Type B pancreatic cell (in vitro differentiated cells): ENCODE results near the gene PARVA. TPM values are rescaled to one million over a fixed set of nuclear protein-coding genes. Genes with fewer than 3 reads are reported as not detected.
A peak's percentile ranks its signal among the peaks of the same experiment; 100 is the strongest.
"Not testable (repeated sequence)": the region's sequence is repeated elsewhere in the genome, so short reads cannot be mapped to it uniquely, and the experiment has no call there.

Experiments used
- DNase-seq: peaks from one replicate; pipeline ENCODE4 v3.0.0; 2021; ENCODE audit warnings: mixed read lengths; ENCODE audit not compliant: unreplicated experiment; ENCODE audit errors: extremely low spot score
- H3K27ac Mint-ChIP-seq: 2 replicates; pipeline ENCODE4 v1.8.0; 2021; ENCODE audit warnings: mild to moderate bottlenecking, mixed read lengths
- H3K27me3 Mint-ChIP-seq: 2 replicates; pipeline ENCODE4 v1.8.0; 2021; ENCODE audit warnings: mixed read lengths
- H3K36me3 Mint-ChIP-seq: 2 replicates; pipeline ENCODE4 v1.8.0; 2021; ENCODE audit warnings: mixed read lengths
- H3K4me1 Mint-ChIP-seq: one replicate; pipeline ENCODE4 v1.8.0; 2021; ENCODE audit warnings: mixed read lengths; ENCODE audit not compliant: unreplicated experiment
- H3K4me3 Mint-ChIP-seq: 2 replicates; pipeline ENCODE4 v1.8.0; 2021; ENCODE audit warnings: mild to moderate bottlenecking, mixed read lengths
- H3K9me3 Mint-ChIP-seq: 2 replicates; pipeline ENCODE4 v1.8.0; 2021; ENCODE audit warnings: mixed read lengths
- total RNA-seq: library from RNA; stranded (reverse); gene quantifications from 2 replicates; pipeline ENCODE4 v1.2.1, GENCODE V29; 2021; ENCODE audit warnings: low replicate concordance
- TF ChIP-seq, protein P1 (sequence below): fragments of 200-600 bp; sonication (generic); conservative IDR thresholded peaks from 2 replicates; pipeline ENCODE4 v1.5.0; 2021; ENCODE audit warnings: antibody characterized with exemption, mild to moderate bottlenecking

The PARVA gene
- total RNA-seq, 1 donor from 2014 or later, result 49.4 TPM

DNA sequence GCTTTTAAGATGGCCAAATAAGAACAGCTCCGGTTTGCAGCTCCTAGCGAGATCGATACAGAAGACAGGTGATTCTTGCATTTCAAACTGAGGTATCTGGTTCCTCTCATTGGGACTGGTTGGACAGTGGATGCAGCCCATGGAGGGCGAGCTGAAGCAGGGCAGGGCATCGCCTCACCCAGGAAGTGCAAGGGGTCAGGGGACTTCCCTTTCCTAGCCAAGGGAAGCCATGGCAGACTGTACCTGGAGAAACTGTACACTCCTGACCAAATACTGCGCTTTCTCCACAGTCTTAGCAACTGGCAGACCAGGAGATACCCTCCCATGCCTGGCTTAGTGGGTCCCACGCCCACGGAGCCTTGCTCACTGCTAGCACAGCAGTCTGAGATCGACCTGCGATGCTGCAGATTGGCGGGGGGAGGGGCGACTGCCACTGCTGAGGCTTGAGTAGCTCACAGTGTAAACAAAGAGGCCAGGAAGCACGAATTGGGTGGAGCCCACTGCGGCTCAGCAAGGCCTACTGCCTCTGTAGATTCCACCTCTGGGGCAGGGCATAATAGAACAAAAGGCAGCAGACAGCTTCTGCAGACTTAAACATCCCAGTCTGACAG is 11.3 kb upstream of the PARVA start:
- not testable (repeated sequence) for H3K36me3 Mint-ChIP-seq, H3K9me3 Mint-ChIP-seq, H3K4me3 Mint-ChIP-seq, H3K27ac Mint-ChIP-seq, H3K27me3 Mint-ChIP-seq, DNase-seq
- H3K4me1 Mint-ChIP-seq, result peaks cover 27% of the 10 kb centered on the region
- TF ChIP-seq, protein P1, sequence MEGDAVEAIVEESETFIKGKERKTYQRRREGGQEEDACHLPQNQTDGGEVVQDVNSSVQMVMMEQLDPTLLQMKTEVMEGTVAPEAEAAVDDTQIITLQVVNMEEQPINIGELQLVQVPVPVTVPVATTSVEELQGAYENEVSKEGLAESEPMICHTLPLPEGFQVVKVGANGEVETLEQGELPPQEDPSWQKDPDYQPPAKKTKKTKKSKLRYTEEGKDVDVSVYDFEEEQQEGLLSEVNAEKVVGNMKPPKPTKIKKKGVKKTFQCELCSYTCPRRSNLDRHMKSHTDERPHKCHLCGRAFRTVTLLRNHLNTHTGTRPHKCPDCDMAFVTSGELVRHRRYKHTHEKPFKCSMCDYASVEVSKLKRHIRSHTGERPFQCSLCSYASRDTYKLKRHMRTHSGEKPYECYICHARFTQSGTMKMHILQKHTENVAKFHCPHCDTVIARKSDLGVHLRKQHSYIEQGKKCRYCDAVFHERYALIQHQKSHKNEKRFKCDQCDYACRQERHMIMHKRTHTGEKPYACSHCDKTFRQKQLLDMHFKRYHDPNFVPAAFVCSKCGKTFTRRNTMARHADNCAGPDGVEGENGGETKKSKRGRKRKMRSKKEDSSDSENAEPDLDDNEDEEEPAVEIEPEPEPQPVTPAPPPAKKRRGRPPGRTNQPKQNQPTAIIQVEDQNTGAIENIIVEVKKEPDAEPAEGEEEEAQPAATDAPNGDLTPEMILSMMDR, result peak; percentile 17

DNA sequence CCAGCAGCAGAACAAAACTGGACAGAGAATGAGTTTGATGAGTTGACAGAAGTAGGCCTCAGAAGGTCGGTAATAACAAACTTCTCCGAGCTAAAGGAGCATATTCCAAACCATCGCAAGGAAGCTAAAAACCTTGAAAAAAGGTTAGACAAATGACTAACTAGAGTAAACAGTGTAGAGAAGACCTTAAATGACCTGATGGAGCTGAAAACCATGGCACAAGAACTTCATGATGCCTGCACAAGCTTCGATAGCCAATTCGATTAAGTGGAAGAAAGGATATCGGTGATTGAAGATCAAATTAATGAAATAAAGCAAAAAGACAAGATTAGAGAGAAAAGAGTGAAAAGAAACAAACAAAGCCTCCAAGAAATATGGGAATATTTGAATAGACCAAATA is 10.3 kb upstream of the PARVA start:
- not testable (repeated sequence) for H3K27ac Mint-ChIP-seq, H3K36me3 Mint-ChIP-seq, H3K9me3 Mint-ChIP-seq, H3K4me3 Mint-ChIP-seq, H3K27me3 Mint-ChIP-seq, DNase-seq
- peaks cover 17% of the 10 kb centered on the region for H3K4me1 Mint-ChIP-seq

DNA sequence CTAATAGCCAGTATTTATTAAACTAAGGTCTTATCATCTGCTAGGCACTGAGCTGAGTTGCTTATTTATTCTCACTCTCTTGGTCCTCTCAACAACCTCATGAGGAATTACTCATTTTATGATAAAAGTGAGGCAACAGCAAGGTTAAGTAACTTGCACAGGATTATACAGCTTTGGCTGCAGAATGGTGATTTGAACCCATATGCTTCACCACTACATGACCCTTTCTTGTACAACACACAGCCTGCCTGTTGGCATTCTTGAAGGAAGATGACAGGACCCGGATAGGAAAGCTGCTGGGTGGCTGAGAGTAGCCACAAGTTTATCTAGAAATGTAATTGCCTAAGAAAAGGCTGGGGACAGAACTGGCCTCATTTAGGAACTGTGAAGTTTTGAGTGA is 5.3 kb upstream of the PARVA start:
- Mint-ChIP-seq H3K36me3 (no peaks in the 10 kb centered on the region), H3K9me3 (peaks cover 5% of the 10 kb centered on the region)
- no peak for DNase-seq

DNA sequence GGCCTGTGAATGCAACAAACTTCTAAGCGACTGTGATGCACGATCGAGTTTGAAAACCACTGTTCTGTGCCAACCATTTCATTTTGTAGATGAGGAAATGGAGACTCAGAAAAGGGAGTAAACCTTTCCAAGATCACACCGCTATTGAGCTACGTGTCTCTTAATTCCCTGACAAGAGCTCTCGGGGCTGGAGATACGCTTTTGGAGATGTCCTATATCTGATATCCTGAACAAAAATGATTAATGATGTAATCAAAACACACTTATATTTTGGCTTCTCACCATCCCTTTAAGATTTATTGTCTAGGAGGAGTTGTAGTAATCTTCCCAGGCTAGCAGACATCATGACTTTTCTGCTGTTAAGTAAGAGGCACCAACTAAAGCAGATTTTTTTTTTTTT is 1.7 kb upstream of the PARVA start:
- Mint-ChIP-seq H3K9me3 (peaks cover 5% of the 10 kb centered on the region), H3K27me3 (no peaks in the 10 kb centered on the region), H3K36me3 (no peaks in the 10 kb centered on the region), H3K4me3 (peak overlapping the region; percentile 83), H3K27ac (no peak overlapping the region), H3K4me1 (peaks cover 18% of the 10 kb centered on the region)
- TF ChIP-seq, protein P1, result no peak
- no peak for DNase-seq

More for the DNA sequence above, 5.3 kb upstream of the PARVA start:
- peaks cover 3% of the 10 kb centered on the region for H3K27me3 Mint-ChIP-seq
- H3K27ac Mint-ChIP-seq, result no peak overlapping the region
- H3K4me1 Mint-ChIP-seq, result peaks cover 12% of the 10 kb centered on the region
- no peak overlapping the region for H3K4me3 Mint-ChIP-seq
- TF ChIP-seq, protein P1, result no peak

DNA sequence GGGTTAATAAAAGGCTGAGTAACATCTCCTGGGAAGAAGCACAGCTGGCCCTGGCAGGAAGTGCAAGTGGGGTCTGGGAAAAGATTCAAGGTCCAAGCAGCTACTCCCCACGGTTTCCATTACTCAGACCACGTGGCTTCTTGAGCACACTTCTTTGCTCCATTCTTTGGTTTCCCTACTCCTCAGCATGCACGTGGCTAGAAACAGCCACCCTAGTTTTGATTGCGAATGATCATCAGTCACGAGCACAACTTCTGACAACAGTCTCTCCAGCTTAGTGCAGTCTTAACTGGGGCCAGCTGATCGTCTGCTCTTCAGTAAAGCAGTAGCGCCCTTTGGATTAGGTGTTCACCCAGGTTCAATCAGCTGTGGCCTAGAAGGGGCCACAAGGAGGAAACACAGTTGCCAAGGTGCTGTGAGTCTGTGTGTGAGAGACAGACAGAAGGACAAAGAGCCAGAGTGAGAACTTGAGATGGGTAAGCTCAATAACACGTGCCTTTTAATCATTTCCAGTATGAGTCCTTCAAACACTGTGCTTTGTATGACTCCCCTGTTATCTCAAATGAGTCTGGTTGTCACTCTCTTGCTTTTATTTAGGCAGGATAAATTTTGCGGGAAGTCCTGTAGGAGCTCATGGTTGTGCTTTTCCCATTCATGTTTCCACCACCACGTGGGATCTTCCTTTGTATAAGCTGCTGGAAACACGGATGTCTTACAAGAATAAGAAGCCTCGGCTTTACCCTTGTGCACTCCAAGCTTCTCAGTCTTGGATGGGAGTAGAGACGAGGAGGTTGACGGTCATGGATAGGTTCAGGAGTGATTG is 901 bp upstream of the PARVA start:
- H3K27ac Mint-ChIP-seq, result peak overlapping the region; percentile 54
- TF ChIP-seq, protein P1, result no peak
- DNase-seq, result no peak
- peaks cover 3% of the 10 kb centered on the region for H3K36me3 Mint-ChIP-seq
- no peaks in the 10 kb centered on the region for H3K27me3 Mint-ChIP-seq
- H3K4me1 Mint-ChIP-seq, result peaks cover 18% of the 10 kb centered on the region
- H3K9me3 Mint-ChIP-seq, result no peaks in the 10 kb centered on the region
- peak overlapping the region; percentile 83 for H3K4me3 Mint-ChIP-seq
